ENCODE measurements around the gene METTL8.
"Not testable (repeated sequence)": the region's sequence is repeated elsewhere in the genome, so short reads cannot be mapped to it uniquely, and the experiment has no call there.

METTL8 gene

GRCh38 chr2:171394164-171394740 is 39.5 kb downstream of the METTL8 start:
- no peak for DNase-seq

- DNase-seq, result no peak
Observed at GRCh38 chr2:171393487-171393886, 40.3 kb downstream of the METTL8 start.

- no peak for DNase-seq
Observed at GRCh38 chr2:171391532-171391931, 42.3 kb downstream of the METTL8 start.

- no peak for DNase-seq
Observed at GRCh38 chr2:171390941-171391516, 42.8 kb downstream of the METTL8 start.

- no peak for DNase-seq
Observed at GRCh38 chr2:171389780-171390179, 44.0 kb downstream of the METTL8 start.

DNA sequence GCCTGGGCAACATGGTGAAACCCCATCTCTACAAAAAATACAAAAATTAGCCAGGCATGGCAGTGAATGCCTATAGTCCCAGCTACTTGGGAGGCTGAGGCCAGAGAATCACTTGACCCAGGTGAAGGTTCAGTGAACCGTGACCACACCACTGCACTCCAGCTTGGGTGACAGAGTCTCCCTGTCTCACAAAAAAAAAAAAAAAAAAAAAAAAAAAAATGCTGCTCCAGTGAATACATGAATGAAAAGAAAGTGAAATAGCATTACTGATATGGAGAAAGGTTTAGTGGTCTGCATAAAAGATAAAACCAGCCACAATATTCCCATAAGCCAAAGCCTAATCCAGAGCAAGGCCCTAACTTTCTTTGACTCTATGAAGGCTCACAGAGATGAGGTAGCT is 44.5 kb downstream of the METTL8 start:
- DNase-seq, result no peak

DNA sequence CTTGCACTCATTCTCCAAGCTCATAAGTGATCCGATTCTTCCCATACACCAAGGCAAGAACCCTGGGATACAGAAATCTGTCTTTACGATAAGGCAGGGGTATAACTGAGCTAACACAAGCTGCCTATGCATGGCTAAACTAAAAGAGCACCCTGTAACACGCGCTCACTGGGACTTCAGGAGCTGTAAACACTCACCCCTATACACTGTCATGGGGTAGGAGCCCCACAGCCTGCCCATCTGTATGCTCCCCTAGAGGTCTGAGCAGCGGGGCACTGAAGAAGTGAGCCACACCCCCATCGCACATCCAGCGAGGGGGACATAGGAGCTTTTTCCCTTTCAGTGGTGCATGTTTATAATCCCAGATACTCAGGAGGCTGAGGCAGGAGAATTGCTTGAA is 46.7 kb downstream of the METTL8 start:
- no peak for DNase-seq

GRCh38 chr2:171386627-171387026 is 47.2 kb downstream of the METTL8 start:
- DNase-seq, result no peak

GRCh38 chr2:171383134-171383533 is 50.7 kb downstream of the METTL8 start:
- no peak for DNase-seq

GRCh38 chr2:171382175-171382574 is 51.6 kb downstream of the METTL8 start:
- not testable (repeated sequence) for DNase-seq

- not testable (repeated sequence) for DNase-seq
Observed at GRCh38 chr2:171377852-171378251, 55.9 kb downstream of the METTL8 start.

DNA sequence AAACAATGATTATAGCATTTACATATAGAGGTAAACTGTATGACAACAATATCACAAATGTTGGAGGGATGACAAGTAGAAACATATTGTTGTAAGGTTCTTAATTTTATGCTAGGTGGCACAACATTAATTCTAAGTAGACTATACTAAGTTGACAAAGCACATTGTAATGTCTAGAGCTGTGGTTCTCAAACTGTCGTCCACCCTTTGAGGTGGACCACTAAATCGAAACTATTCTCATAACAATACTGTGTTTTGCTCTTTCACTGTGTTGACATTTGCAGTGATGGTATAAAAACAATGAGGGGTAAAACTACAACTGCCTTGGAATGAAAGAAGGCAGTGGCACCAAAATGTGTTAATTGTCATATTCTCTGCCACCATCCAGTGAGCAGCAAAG is 66.1 kb downstream of the METTL8 start:
- no peak for DNase-seq

DNA sequence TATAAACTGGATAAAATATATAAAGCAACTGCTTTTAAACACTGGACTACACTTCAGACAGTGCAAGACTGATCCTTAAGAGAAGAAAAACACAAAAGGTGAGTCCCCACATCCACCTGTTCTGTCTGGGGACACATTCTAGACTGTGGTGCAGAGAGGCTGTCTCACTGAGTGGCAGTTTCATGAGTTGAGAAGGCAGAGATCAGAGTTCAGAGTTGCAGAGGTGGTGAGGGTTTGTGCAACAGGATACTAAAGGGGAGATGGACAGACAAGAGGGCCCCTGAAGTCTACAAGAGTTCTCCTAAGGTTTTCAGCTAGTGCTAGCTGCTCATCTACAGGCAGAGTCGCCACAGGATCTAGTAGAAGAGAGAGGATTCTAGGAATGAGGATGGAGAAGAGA is 68.0 kb downstream of the METTL8 start:
- no peak for DNase-seq

- no peak for DNase-seq
Observed at GRCh38 chr2:171365232-171365631, 68.6 kb downstream of the METTL8 start.

GRCh38 chr2:171362396-171362795 is 71.4 kb downstream of the METTL8 start:
- DNase-seq, result no peak

DNA sequence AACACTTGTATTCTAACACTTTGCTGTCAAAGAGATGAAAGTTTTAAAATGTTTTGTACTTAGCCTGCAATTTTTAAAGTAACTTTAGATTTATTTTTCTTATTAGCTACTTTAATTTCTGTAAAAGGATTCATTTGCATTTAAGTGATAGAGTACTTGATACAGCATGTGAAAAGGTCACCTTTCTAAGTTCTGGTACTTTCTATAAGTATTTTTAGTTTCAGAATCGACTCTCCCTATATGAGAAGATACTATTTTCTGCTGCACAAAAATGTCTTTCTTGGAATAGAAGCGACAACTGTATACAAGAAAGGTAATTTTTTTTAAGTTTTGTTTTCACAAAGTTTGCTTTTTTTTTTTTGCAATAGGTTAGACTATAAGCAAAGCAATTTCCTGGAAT is 72.9 kb downstream of the METTL8 start:
- no peak for DNase-seq

DNA sequence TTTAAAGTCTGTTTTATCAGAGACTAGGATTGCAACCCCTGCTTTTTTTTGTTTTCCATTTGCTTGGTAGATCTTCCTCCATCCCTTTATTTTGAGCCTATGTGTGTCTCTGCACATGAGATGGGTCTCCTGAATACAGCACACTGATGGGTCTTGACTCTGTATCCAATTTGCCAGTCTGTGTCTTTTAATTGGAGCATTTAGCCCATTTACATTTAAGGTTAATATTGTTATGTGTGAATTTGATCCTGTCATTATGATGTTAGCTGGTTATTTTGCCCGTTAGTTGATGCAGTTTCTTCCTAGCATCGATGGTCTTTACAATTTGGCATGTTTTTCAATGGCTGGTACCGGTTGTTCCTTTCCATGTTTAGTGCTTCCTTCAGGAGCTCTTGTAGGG is 80.0 kb downstream of the METTL8 start:
- not testable (repeated sequence) for DNase-seq

DNA sequence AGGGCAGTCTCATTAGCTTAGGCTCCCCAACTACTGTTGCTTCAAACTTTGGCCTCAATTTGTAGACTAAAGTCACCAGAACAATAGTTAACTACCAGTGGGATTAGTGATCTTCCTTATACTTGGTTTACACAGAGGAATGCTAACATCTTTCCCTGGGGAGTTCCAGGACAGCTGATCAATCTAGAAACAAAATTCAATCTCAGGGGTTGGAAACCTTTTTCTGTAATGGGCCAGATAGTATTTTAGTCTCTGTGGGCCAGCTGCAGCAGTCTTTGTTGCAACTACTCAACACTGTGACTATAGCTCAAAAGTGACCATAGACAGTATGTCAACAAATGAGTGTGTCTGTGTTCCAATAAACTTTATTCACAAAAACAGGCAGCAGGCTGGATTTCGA is 85.7 kb downstream of the METTL8 start:
- no peak for DNase-seq

GRCh38 chr2:171347591-171348032 is 86.2 kb downstream of the METTL8 start:
- no peak for DNase-seq

DNA sequence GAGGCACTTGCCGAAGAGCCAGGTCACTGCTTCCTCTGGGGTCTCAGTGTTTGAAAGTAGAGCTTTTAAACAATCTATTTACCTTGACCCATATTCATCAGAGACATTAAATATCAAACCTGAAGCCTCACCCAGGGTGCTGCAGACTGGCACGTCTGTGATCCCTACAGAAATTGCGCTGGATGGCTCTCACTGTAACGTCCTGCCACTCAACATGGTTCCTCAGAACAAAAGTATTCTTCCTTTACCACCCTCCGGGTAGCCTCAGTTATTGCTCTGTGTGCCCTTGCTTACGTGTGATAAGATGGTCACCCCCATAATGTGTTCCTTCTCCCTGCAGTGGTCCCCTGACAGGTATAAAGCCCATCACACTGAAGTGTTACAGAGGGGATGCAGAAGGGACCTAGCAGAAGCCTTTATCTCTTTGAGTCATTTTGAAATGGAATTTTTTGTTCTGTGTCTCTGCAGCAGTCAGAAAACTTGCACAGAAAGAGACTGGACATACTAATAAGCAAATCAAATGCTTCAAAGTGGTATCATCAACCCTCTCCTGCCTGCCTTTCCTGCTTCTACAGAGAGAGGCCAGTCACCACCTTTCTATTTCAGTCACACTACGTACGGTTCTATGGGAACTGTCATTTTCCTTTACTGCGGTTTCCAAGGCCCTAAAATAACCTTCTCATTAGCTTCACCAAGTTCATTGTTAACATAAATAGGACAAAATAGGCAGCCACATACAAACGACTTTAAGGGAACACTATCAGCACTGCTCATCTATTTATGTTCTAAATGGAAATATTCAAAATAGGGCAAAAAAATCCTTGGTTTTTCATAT is 86.8 kb downstream of the METTL8 start:
- DNase-seq, result no peak

DNA sequence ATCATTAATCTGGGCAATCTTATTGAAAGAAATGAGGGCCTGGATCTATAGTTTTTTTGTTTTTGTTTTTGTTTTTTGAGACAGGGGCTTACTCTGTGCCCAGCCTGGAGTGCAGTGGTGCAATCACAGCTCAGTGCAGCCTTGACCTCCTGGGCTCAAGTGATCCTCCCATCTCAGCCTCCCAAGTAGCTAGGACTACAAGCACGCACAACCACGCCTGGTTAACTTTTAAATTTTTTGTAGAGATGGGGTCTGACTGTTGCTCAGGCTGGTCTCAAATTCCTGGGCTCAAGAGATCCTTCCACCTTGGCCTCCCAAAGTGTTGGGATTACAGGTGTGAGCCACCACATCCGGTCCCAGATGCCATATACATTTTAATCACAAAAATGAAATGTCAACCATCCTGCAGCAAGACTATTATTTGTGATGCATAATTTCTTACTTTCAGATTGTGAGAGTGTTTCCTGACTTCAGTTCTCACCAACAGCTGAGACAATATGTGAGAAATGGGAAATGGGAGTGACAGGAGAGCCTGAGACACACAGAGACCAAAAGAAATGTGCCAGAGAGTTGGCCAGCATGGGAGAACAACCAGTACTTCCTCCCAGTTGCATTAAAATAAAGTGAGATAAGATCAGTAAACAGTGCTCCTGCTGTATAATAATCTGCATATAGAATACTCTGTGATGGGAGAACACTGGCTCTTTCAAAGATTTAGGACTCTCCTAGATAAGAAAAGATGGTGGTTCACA is 87.6 kb downstream of the METTL8 start:
- DNase-seq, result no peak

GRCh38 chr2:171344182-171344581 is 89.6 kb downstream of the METTL8 start:
- no peak for DNase-seq

DNA sequence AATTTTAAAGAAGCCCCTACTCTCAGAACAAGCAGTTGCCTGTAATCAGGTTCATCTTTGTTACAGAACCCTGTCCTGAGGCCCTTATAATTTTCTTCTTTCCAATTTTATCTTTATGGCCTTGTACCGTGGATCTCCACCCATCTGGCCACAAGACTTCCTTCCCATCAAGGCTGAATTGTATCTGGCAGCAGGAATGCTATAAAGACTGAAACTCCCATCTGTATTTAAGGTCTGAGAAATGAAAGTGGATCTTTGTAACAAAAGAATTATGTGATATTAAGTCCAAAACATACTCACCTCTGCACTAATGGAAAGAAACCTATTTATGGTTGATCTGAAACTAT is 91.8 kb downstream of the METTL8 start:
- no peak for DNase-seq

All from activated CD4-positive, alpha-beta T cell treated with anti-CD3 and anti-CD28 coated beads, Interleukin-2, amount 50 U/mL, for 1 hour (primary cell).